Sigmoid colon (tissue), 4 donors: ENCODE data around the gene TSPAN16.

Source experiments
- CTCF ChIP-seq, 4 experiments: fragments of 450-650 bp in 3 of 4; fragments of 200-600 bp in 1 of 4; IDR thresholded peaks; one replicate each; pipeline ENCODE4 v1.5.1; 2016 to 2019; ENCODE audit warnings: antibody characterized with exemption in 4 of 4, mild to moderate bottlenecking in 3 of 4, moderate library complexity in 2 of 4
- POLR2AphosphoS5 ChIP-seq, 4 donors: sonication (generic); formaldehyde crosslinking; IDR thresholded peaks; one replicate each; pipeline ENCODE4 v1.6.1; 2017; ENCODE audit warnings: antibody characterized with exemption in 4 of 4

- TF ChIP-seq CTCF (IDR thresholded peaks at IDR 0.05), result no peak
- no peak for TF ChIP-seq POLR2AphosphoS5 (IDR thresholded peaks at IDR 0.05)
Observed at GRCh38 chr19:11284515-11284914, 11.4 kb upstream of the TSPAN16 start.
